Neural cell (in vitro differentiated cells): Measurements from ENCODE around the gene CAPN6. TPM values are rescaled to one million over a fixed set of nuclear protein-coding genes. Genes with fewer than 3 reads are reported as not detected.

Experiments used
- H2AFZ ChIP-seq: fragments of 200-600, 300-800 bp; sonication (generic), shearing (Covaris generic); 2 replicates; pipeline ENCODE4 v1.6.0; 2014; ENCODE audit warnings: low read depth, mild to moderate bottlenecking, antibody characterized with exemption, low read length, moderate library complexity
- H3F3A ChIP-seq: fragments of 200-600 bp; shearing (Covaris generic); 2 replicates; pipeline ENCODE4 v1.6.1; 2016; ENCODE audit warnings: mild to moderate bottlenecking, moderate library complexity, mixed read lengths, antibody characterized with exemption, low read length; ENCODE audit not compliant: insufficient read depth, poor library complexity, severe bottlenecking
- H3K27ac ChIP-seq: fragments of 200-600, 300-800 bp; sonication (generic), shearing (Covaris generic); 2 replicates; pipeline ENCODE4 v1.5.1; 2014; ENCODE audit warnings: mild to moderate bottlenecking, low read length, moderate library complexity
- H3K27me3 ChIP-seq: fragments of 300-800, 200-600 bp; sonication (generic), shearing (Covaris generic); 2 replicates; pipeline ENCODE4 v1.6.0; 2014; ENCODE audit warnings: mild to moderate bottlenecking, low read depth, low read length, moderate library complexity; ENCODE audit not compliant: insufficient read depth
- H3K36me3 ChIP-seq: fragments of 300-800, 200-600 bp; sonication (generic), shearing (Covaris generic); 2 replicates; pipeline ENCODE4 v1.5.1; 2014; ENCODE audit warnings: mild to moderate bottlenecking, antibody characterized with exemption, low read length, moderate library complexity; ENCODE audit not compliant: insufficient read depth
- H3K4me2 ChIP-seq: fragments of 300-800, 200-600 bp; sonication (generic), shearing (Covaris generic); 2 replicates; pipeline ENCODE4 v1.6.0; 2014; ENCODE audit warnings: mild to moderate bottlenecking, low read length
- H3K4me3 ChIP-seq: fragments of 300-800, 200-600 bp; sonication (generic), shearing (Covaris generic); 2 replicates; pipeline ENCODE4 v1.5.1; 2014; ENCODE audit warnings: mild to moderate bottlenecking, low read length, moderate library complexity
- H3K79me2 ChIP-seq: fragments of 200-600 bp; shearing (Covaris generic); replicated peaks from 2 replicates; pipeline ENCODE4 v1.6.0; 2014; ENCODE audit warnings: mild to moderate bottlenecking, low read length, moderate library complexity; ENCODE audit not compliant: insufficient read depth
- H3K9ac ChIP-seq: fragments of 300-800, 200-600 bp; sonication (generic), shearing (Covaris generic); 2 replicates; pipeline ENCODE4 v1.6.1; 2016; ENCODE audit warnings: mild to moderate bottlenecking, low read length, mixed read lengths
- H3K9me2 ChIP-seq: fragments of 200-600 bp; shearing (Covaris generic); 2 replicates; pipeline ENCODE4 v1.6.1; 2016; ENCODE audit warnings: mild to moderate bottlenecking, low read length, mixed read lengths; ENCODE audit not compliant: insufficient read depth
- H3K9me3 ChIP-seq: fragments of 200-600, 300-800 bp; sonication (generic), shearing (Covaris generic); 2 replicates; pipeline ENCODE4 v1.6.1; 2016; ENCODE audit warnings: mild to moderate bottlenecking, mixed run types, low read length, moderate library complexity, mixed read lengths
- H4K20me1 ChIP-seq: fragments of 200-600 bp; shearing (Covaris generic); 2 replicates; pipeline ENCODE4 v1.6.1; 2016; ENCODE audit warnings: mild to moderate bottlenecking, mixed run types; ENCODE audit not compliant: insufficient read depth
- EP300 ChIP-seq: fragments of 450-650 bp; conservative IDR thresholded peaks from 2 replicates; pipeline ENCODE4 v1.6.1; 2014; ENCODE audit warnings: antibody characterized with exemption, mild to moderate bottlenecking, moderate library complexity; ENCODE audit not compliant: poor library complexity, severe bottlenecking
- EZH2 ChIP-seq: fragments of 200-600, 300-800 bp; shearing (Covaris generic), sonication (generic); IDR thresholded peaks from 2 replicates; pipeline ENCODE4 v1.6.1; 2014; ENCODE audit warnings: antibody characterized with exemption, low read length, borderline replicate concordance, mild to moderate bottlenecking; ENCODE audit not compliant: insufficient read depth, poor library complexity, severe bottlenecking
- MXI1 ChIP-seq: fragments of 450-650 bp; conservative IDR thresholded peaks from 2 replicates; pipeline ENCODE4 v1.6.1; 2014; ENCODE audit warnings: antibody characterized with exemption, mild to moderate bottlenecking; ENCODE audit not compliant: poor library complexity, severe bottlenecking
- POLR2AphosphoS5 ChIP-seq: IDR thresholded peaks from 2 replicates; pipeline ENCODE4 v1.6.1; 2012
- RAD21 ChIP-seq: fragments of 450-650 bp; conservative IDR thresholded peaks from 2 replicates; pipeline ENCODE4 v1.6.1; 2014; ENCODE audit warnings: antibody characterized with exemption, mild to moderate bottlenecking, moderate library complexity
- REST ChIP-seq: IDR thresholded peaks from 2 replicates; pipeline ENCODE4 v1.6.1; 2012; ENCODE audit warnings: borderline replicate concordance
- SMC3 ChIP-seq: fragments of 450-650 bp; conservative IDR thresholded peaks from 2 replicates; pipeline ENCODE4 v1.6.1; 2014; ENCODE audit warnings: antibody characterized with exemption, mild to moderate bottlenecking, moderate library complexity; ENCODE audit not compliant: poor library complexity
- TAF1 ChIP-seq: IDR thresholded peaks from 2 replicates; pipeline ENCODE4 v1.6.1; 2012; ENCODE audit warnings: low read depth
- polyA plus RNA-seq: library from polyadenylated mRNA; depleted of rRNA; stranded (reverse); fragments of >200 nt; gene quantifications from 2 replicates; pipeline ENCODE4 v1.2.3, GENCODE V29; 2014
- TF ChIP-seq, protein P1 (sequence below): fragments of 450-650 bp; IDR thresholded peaks from 2 replicates; pipeline ENCODE4 v1.5.1; 2014; ENCODE audit warnings: antibody characterized with exemption, mild to moderate bottlenecking, moderate library complexity; ENCODE audit not compliant: poor library complexity, severe bottlenecking

Gene CAPN6
- polyA plus RNA-seq, 1 donor from 2014 or later, result 0.46 TPM

- Histone ChIP-seq H2AFZ (no peak overlapping the region), H3K9me3 (no peaks in the 10 kb centered on the region), H3K79me2 (no peaks in the 10 kb centered on the region), H3K27ac (no peak overlapping the region), H3K27me3 (no peaks in the 10 kb centered on the region), H4K20me1 (no peaks in the 10 kb centered on the region), H3K9ac (no peak overlapping the region), H3K36me3 (no peaks in the 10 kb centered on the region), H3F3A (no peaks in the 10 kb centered on the region), H3K4me2 (no peak overlapping the region), H3K9me2 (no peaks in the 10 kb centered on the region), H3K4me3 (no peak overlapping the region)
- no peak for TF ChIP-seq EP300
- no peak for TF ChIP-seq RAD21
- TF ChIP-seq SMC3, result no peak
- no peak for TF ChIP-seq MXI1
- TF ChIP-seq POLR2AphosphoS5, result no peak
- no peak for TF ChIP-seq REST
- no peak for TF ChIP-seq EZH2
These were observed 1.8 kb downstream of the CAPN6 start for GRCh38 chrX:111268506-111268905.

DNA sequence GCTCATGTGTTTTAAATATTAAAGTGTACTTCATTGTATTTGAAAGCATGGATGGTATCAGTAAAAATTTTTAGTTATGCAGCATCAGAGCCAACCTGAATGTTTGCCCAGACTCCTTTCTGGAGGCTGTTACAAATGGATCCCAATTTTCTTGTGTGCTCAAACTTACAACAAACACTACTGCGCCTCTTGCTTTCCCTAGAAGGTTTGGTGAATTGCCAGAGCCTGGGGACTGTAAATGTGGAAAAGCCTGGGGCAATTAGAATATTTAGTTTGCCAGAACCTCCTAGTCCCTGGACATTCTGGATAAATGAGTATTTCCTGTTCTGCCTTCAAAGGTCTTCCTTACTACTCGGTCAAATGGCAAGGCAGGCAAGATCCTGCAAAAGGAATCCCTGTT, 4.8 kb downstream of the CAPN6 start:
- H3K4me2 ChIP-seq, result no peak overlapping the region

More for the DNA sequence above, 4.8 kb downstream of the CAPN6 start:
- TF ChIP-seq RAD21 (no peak), EZH2 (no peak), POLR2AphosphoS5 (no peak), EP300 (no peak), TAF1 (no peak), SMC3 (no peak), MXI1 (no peak), REST (no peak)
- TF ChIP-seq, protein P1, sequence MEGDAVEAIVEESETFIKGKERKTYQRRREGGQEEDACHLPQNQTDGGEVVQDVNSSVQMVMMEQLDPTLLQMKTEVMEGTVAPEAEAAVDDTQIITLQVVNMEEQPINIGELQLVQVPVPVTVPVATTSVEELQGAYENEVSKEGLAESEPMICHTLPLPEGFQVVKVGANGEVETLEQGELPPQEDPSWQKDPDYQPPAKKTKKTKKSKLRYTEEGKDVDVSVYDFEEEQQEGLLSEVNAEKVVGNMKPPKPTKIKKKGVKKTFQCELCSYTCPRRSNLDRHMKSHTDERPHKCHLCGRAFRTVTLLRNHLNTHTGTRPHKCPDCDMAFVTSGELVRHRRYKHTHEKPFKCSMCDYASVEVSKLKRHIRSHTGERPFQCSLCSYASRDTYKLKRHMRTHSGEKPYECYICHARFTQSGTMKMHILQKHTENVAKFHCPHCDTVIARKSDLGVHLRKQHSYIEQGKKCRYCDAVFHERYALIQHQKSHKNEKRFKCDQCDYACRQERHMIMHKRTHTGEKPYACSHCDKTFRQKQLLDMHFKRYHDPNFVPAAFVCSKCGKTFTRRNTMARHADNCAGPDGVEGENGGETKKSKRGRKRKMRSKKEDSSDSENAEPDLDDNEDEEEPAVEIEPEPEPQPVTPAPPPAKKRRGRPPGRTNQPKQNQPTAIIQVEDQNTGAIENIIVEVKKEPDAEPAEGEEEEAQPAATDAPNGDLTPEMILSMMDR, result no peak
- no peak overlapping the region for H2AFZ ChIP-seq
- H4K20me1 ChIP-seq, result no peaks in the 10 kb centered on the region
- no peaks in the 10 kb centered on the region for H3F3A ChIP-seq
- no peak overlapping the region for H3K27ac ChIP-seq
- H3K27me3 ChIP-seq, result no peaks in the 10 kb centered on the region
- H3K4me3 ChIP-seq, result no peak overlapping the region
- no peaks in the 10 kb centered on the region for H3K9me3 ChIP-seq
- no peaks in the 10 kb centered on the region for H3K36me3 ChIP-seq
- H3K9me2 ChIP-seq, result no peaks in the 10 kb centered on the region
- H3K79me2 ChIP-seq, result no peaks in the 10 kb centered on the region
- H3K9ac ChIP-seq, result no peak overlapping the region
